Measurements from ENCODE around the gene HTN1.
"Not testable (repeated sequence)": the region's sequence is repeated elsewhere in the genome, so short reads cannot be mapped to it uniquely, and the experiment has no call there.

HTN1 gene

DNA sequence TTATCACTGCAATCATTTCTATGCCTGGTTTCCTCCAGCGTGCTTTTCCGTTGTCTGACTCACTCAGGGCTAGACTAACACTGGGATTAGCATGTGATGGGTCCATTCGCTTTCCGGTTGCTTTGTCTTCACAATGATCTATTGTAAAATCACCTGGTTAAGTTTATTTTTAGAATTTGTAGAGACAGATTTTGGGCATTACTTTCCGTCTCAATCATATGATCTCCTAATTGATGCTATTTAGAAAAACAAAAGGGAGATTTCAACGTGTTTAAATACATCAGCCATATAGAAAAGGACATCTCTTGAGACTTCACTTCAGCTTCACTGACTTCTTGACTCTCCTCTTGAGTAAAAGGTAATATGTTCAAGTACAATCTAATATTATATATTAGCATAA lies at the start of gene HTN1:
HTN1 (plus strand) TSS at position 301 of the 400 bp plus-strand sequence. CDS start 2,639 bp downstream, outside the sequence.
- DNase-seq, CTCF ChIA-PET, H3K4me3 Mint-ChIP-seq, H3K9me3 Mint-ChIP-seq, H3K27me3 Mint-ChIP-seq, H3K4me1 Mint-ChIP-seq, H3K27ac Mint-ChIP-seq, H3K36me3 Mint-ChIP-seq: not testable (repeated sequence)

DNA sequence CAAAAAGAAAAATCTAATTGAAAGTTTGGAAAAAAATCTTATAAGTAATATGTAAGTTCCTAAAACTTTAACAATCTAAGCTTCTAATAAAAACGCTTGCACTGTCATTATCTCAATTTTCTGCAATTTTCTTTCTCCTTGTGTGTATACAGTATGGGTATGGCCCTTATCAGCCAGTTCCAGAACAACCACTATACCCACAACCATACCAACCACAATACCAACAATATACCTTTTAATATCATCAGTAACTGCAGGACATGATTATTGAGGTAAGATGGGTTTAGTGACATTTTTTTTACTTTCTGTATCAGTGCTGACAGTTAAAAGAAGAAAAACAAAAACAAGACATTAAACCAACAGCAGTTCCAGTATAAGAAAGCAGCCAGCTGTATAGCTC lies 49.5 kb upstream of the HTN1 start:
- no peaks in the 10 kb centered on the region for H3K4me1 Mint-ChIP-seq

DNA sequence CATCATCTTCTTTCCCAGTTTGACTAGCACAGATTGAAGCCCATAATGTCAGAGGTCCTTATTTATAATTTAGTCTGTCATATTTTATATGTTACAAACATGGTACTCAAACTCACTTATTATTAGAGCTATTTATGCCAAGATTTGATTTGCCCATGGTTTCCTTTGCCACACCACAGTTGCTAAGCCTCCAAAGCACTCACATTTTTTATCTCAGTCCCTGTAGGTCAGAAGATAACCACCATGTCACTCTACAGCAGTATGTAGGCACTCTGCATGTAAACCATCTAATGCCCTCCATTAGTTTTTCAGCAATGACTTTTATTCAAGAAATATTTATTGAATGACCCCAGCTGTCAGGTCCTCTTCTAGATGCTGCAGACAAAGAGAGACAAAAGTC lies 47.7 kb upstream of the HTN1 start:
- no peaks in the 10 kb centered on the region for H3K9me3 Mint-ChIP-seq
- H3K4me1 Mint-ChIP-seq = no peaks in the 10 kb centered on the region
- H3K27me3 Mint-ChIP-seq = no peaks in the 10 kb centered on the region
- H3K27ac Mint-ChIP-seq = no peak overlapping the region
- no peak for DNase-seq
- no peaks in the 10 kb centered on the region for H3K36me3 Mint-ChIP-seq
- no peak overlapping the region for H3K4me3 Mint-ChIP-seq
- CTCF ChIA-PET = no interaction called here

More for the DNA sequence above, 49.5 kb upstream of the HTN1 start:
- no peak overlapping the region for H3K27ac Mint-ChIP-seq
- H3K9me3 Mint-ChIP-seq = no peaks in the 10 kb centered on the region
- H3K36me3 Mint-ChIP-seq = no peaks in the 10 kb centered on the region
- no peaks in the 10 kb centered on the region for H3K27me3 Mint-ChIP-seq
- DNase-seq = no peak
- no peak overlapping the region for H3K4me3 Mint-ChIP-seq
- CTCF ChIA-PET = no interaction called here

DNA sequence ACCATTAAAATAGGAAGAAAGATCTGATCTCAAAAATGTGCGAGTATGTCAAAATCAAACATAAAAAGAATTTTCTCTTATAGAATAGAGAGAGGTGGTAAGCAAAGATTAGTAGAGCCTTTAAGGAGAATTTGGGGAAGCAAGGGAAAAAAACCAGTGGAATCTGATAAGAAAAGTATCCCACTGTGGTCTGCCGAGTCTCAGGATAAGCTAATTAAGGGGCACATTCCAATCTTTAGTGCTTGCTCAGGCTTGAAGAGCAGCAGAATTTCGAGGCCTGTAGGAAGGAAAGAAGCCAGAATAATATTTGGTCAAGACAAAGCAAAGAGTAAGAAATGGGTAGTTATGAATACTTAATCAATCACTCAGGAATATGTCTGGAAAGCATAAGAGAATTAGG lies 41.5 kb upstream of the HTN1 start:
- no peaks in the 10 kb centered on the region for H3K4me1 Mint-ChIP-seq
- DNase-seq = no peak
- H3K27ac Mint-ChIP-seq = no peak overlapping the region
- no peaks in the 10 kb centered on the region for H3K27me3 Mint-ChIP-seq
- no peaks in the 10 kb centered on the region for H3K36me3 Mint-ChIP-seq
- CTCF ChIA-PET = no interaction called here
- H3K4me3 Mint-ChIP-seq = no peak overlapping the region
- H3K9me3 Mint-ChIP-seq = no peaks in the 10 kb centered on the region

GRCh38 chr4:70019006-70019405 lies 31.2 kb upstream of the HTN1 start:
- H3K4me3 Mint-ChIP-seq, H3K27ac Mint-ChIP-seq, H3K27me3 Mint-ChIP-seq, H3K36me3 Mint-ChIP-seq, DNase-seq, CTCF ChIA-PET, H3K9me3 Mint-ChIP-seq, H3K4me1 Mint-ChIP-seq: not testable (repeated sequence)

GRCh38 chr4:70023218-70023617 lies 27.0 kb upstream of the HTN1 start:
- no peaks in the 10 kb centered on the region for H3K27me3 Mint-ChIP-seq
- H3K36me3 Mint-ChIP-seq = no peaks in the 10 kb centered on the region
- H3K4me3 Mint-ChIP-seq = no peak overlapping the region
- no peaks in the 10 kb centered on the region for H3K4me1 Mint-ChIP-seq
- no peaks in the 10 kb centered on the region for H3K9me3 Mint-ChIP-seq
- H3K27ac Mint-ChIP-seq = no peak overlapping the region
- CTCF ChIA-PET = no interaction called here
- DNase-seq = no peak

- DNase-seq = no peak
- CTCF ChIA-PET = no interaction called here
- no peak overlapping the region for H3K27ac Mint-ChIP-seq
- no peaks in the 10 kb centered on the region for H3K9me3 Mint-ChIP-seq
- H3K27me3 Mint-ChIP-seq = no peaks in the 10 kb centered on the region
- H3K36me3 Mint-ChIP-seq = no peaks in the 10 kb centered on the region
- H3K4me3 Mint-ChIP-seq = no peak overlapping the region
- H3K4me1 Mint-ChIP-seq = no peaks in the 10 kb centered on the region
These were observed 23.2 kb upstream of the HTN1 start for GRCh38 chr4:70027011-70027410.

DNA sequence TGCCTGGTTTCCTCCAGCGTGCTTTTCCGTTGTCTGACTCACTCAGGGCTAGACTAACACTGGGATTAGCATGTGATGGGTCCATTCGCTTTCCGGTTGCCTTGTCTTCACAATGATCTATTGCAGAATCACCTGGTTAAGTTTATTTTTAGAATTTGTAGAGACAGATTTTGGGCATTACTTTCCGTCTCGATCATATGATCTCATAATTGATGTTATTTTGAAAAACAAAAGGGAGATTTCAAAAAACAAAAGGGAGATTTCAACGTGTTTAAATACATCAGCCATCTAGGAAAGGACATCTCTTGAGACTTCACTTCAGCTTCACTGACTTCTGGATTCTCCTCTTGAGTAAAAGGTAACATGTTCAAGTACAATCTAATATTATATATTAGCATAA lies 22.1 kb upstream of the HTN1 start, which contains the start of gene HTN3:
HTN3 (plus strand) TSS at position 301 of the 400 bp plus-strand sequence. CDS start 2,282 bp downstream, outside the sequence.
- H3K27ac Mint-ChIP-seq, CTCF ChIA-PET, H3K36me3 Mint-ChIP-seq: not testable (repeated sequence)

GRCh38 chr4:70037559-70037958 lies 12.7 kb upstream of the HTN1 start:
- H3K27me3 Mint-ChIP-seq, H3K4me3 Mint-ChIP-seq, H3K27ac Mint-ChIP-seq, CTCF ChIA-PET, DNase-seq, H3K4me1 Mint-ChIP-seq, H3K36me3 Mint-ChIP-seq: not testable (repeated sequence)
- peaks cover 13% of the 10 kb centered on the region for H3K9me3 Mint-ChIP-seq

More for the DNA sequence above, 22.1 kb upstream of the HTN1 start, which contains the start of gene HTN3:
- not testable (repeated sequence) for H3K4me3 Mint-ChIP-seq, H3K4me1 Mint-ChIP-seq, H3K27me3 Mint-ChIP-seq, H3K9me3 Mint-ChIP-seq, DNase-seq

DNA sequence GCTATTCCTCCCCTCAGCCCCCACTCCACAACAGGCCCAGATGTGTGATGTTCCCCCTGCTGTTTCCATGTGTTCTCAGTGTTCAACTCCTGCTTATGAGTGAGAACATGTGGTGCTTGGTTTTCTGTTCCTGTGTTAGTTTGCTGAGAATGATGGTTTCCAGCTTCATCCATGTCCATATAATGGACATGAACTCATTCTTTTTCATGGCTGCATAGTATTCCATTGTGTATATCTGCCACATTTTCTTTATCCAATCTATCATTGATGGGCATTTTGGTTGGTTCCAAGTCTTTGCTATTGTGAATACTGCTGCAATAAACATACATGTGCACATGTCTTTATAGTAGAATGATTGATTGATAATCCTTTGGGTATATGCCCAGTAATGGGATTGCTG lies 10.3 kb upstream of the HTN1 start:
- CTCF ChIA-PET, H3K4me1 Mint-ChIP-seq, H3K27me3 Mint-ChIP-seq, DNase-seq, H3K36me3 Mint-ChIP-seq, H3K4me3 Mint-ChIP-seq, H3K27ac Mint-ChIP-seq: not testable (repeated sequence)
- H3K9me3 Mint-ChIP-seq = peaks cover 13% of the 10 kb centered on the region

DNA sequence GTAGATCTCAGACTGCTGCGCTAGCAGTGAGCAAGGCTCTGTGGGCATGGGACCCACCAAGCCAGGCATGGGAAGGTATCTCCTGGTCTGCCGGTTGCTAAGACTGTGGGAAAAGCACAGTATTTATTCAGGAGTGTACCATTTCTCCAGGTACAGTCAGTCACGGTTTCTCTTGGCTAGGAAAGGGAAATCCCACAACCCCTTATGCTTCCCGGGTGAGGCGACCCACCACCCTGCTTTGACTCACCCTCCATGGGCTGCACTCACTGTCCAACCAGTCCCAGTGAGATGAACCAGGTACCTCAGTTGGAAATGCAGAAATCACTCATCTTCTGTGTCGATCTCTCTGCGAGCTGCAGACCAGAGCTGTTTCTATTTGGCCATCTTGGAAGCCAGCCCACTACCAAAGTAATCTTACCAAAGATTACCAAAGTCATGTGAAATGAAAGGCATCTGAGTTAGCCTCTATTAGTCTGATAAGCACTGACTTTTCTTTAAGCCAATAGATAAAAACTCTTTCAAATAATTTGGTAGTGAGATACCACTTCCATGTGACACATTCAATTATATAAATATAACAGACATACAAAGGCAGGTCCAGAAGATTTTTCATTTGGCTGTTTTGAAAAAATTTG lies 8.5 kb upstream of the HTN1 start:
- Mint-ChIP-seq H3K27ac (no peak overlapping the region), H3K9me3 (peaks cover 13% of the 10 kb centered on the region), H3K27me3 (no peaks in the 10 kb centered on the region), H3K4me1 (no peaks in the 10 kb centered on the region), H3K36me3 (no peaks in the 10 kb centered on the region), H3K4me3 (no peak overlapping the region)
- CTCF ChIA-PET = no interaction called here
- no peak for DNase-seq

- H3K4me1 Mint-ChIP-seq, H3K36me3 Mint-ChIP-seq, H3K4me3 Mint-ChIP-seq, DNase-seq, H3K27ac Mint-ChIP-seq, CTCF ChIA-PET, H3K9me3 Mint-ChIP-seq, H3K27me3 Mint-ChIP-seq: not testable (repeated sequence)
These were observed 6.3 kb downstream of the HTN1 start for GRCh38 chr4:70056534-70056933.

DNA sequence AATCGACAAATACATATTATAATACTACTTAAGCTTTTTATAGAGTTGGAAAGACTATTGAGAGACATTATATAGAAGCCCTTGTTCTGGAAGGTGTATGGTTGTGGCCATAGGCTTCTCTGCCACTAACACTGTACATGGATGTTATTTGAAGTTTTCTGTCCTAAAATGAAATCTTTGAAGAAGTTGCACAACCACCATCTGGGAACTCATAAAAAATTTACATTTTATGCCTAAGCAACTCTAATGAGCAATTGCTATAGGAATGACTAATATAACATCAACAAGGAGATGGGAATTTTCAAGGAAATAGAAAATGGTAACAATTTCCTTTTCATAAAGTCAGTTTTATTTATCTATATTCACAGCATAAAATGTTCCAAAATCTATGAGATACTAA lies 7.4 kb downstream of the HTN1 start:
- Mint-ChIP-seq H3K27me3 (no peaks in the 10 kb centered on the region), H3K27ac (no peak overlapping the region), H3K36me3 (no peaks in the 10 kb centered on the region), H3K4me1 (no peaks in the 10 kb centered on the region), H3K4me3 (no peak overlapping the region), H3K9me3 (no peaks in the 10 kb centered on the region)
- no peak for DNase-seq
- CTCF ChIA-PET = no interaction called here

DNA sequence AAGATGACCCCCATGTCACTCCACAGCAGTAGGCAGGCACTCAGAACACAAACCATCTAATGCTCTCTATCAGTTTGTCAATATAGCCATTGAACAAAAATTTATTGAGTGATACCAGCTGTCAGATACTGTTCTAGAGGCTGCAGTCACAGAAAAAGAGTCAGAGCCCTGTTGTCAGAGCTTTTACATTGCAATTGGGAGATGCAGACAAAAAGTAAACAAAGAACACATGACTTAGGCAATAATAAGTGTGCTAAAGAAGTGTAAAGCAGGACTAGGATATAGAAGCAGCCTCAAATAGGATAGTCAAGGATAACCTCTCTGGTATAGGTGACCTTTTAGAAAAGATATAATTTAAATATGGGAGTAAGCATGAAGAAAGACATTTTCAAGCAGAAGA lies 8.9 kb downstream of the HTN1 start:
- Mint-ChIP-seq H3K27ac (no peak overlapping the region), H3K9me3 (no peaks in the 10 kb centered on the region), H3K36me3 (no peaks in the 10 kb centered on the region), H3K27me3 (no peaks in the 10 kb centered on the region), H3K4me3 (no peak overlapping the region), H3K4me1 (no peaks in the 10 kb centered on the region)
- no peak for DNase-seq
- CTCF ChIA-PET = no interaction called here

DNA sequence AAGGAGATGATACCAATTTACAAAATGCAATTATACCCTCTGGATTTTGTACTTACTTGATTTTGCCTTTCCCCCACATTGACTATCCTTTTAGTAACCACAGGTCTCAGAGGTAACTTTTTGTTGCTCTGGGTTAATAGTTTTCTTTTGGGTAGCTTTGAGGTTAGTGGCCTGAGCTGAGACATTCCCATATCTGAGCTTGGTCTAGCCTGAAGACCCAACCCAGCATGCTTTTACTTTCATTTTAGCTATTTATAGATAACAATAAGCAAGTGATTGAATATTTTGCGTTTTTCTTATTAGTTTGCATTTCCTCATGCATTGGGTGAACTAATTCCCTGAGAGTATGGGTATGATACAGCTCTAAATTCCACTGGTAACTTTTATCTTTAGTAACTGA lies 11.8 kb downstream of the HTN1 start:
- no peak for DNase-seq
- Mint-ChIP-seq H3K4me1 (no peaks in the 10 kb centered on the region), H3K27ac (no peak overlapping the region), H3K4me3 (no peak overlapping the region), H3K27me3 (no peaks in the 10 kb centered on the region), H3K36me3 (no peaks in the 10 kb centered on the region), H3K9me3 (no peaks in the 10 kb centered on the region)
- CTCF ChIA-PET = no interaction called here

DNA sequence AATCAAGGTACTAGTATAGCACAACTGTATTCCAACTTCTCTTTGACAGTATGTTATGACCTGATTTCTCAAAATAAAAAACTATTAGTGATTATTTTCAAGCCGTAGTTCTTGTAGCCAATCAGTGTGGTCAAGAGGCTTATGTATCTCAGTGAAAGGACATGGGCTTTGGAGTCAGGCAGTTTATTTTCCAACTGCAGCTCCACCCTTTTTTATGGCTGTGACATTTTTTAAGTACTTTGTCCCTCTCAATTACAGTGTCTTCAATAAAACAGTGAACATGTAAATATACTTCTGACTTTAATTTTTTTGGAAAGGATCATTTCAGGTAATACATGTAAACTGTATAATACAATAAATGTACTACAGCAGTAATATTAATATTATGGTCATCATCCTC lies 30.0 kb downstream of the HTN1 start:
- Mint-ChIP-seq H3K27ac (no peak overlapping the region), H3K4me1 (no peaks in the 10 kb centered on the region), H3K4me3 (no peak overlapping the region), H3K9me3 (peaks cover 2% of the 10 kb centered on the region), H3K36me3 (no peaks in the 10 kb centered on the region), H3K27me3 (no peaks in the 10 kb centered on the region)
- no peak for DNase-seq
- CTCF ChIA-PET = no interaction called here

All from activated naive CD4-positive, alpha-beta T cell treated with anti-CD3 and anti-CD28 coated beads, Interleukin-2, amount 10 ng/mL, durations not matched to agents 7 days and 5 days (primary cell).